Urinary bladder (tissue), 4 donors: ENCODE measurements around the gene RC3H2. TPM values are rescaled to one million over a fixed set of nuclear protein-coding genes. Genes with fewer than 3 reads are reported as not detected.

Experiments
- DNase-seq: peaks from one replicate; pipeline ENCODE4 v3.0.0-alpha.2; 2015; ENCODE audit errors: extremely low spot score
- H3K27ac ChIP-seq: one replicate; pipeline ENCODE4 v1.5.1; 2013; ENCODE audit warnings: low read depth, mild to moderate bottlenecking, moderate library complexity
- H3K36me3 ChIP-seq: one replicate; pipeline ENCODE4 v1.6.1; 2013; ENCODE audit warnings: mild to moderate bottlenecking, moderate library complexity; ENCODE audit not compliant: insufficient read depth
- H3K4me1 ChIP-seq: one replicate; pipeline ENCODE4 v1.6.1; 2013; ENCODE audit warnings: mild to moderate bottlenecking, moderate library complexity; ENCODE audit not compliant: insufficient read depth
- H3K4me3 ChIP-seq: one replicate; pipeline ENCODE4 v1.5.1; 2013; ENCODE audit warnings: low read depth, low read length
- WGBS: extraction: QIAGEN DNeasy Blood & Tissue Kit; methylation state at CpG from one replicate; pipeline ENCODE4 v1.1.7; 2013; 5-methylcytosine and 5-hydroxymethylcytosine counted together
- polyA plus RNA-seq: library from polyadenylated mRNA; stranded (reverse); fragments of 200-250 nt; gene quantifications from one replicate; pipeline ENCODE4 v1.2.3, GENCODE V29; 2013
- small RNA-seq: library from RNA; depleted of rRNA; stranded (forward); fragments of <200 nt; gene quantifications from one replicate; pipeline ENCODE3, GENCODE V24; 2014
- total RNA-seq: library from RNA; depleted of rRNA; stranded (reverse); fragments of >200 nt; gene quantifications from one replicate; pipeline ENCODE4 v1.2.3, GENCODE V29; 2014
- donor health status: healthy with polysubstance abuse.
- donor health status: healthy.

Gene RC3H2
- total and polyA plus RNA-seq, 2 donors: 14.5 to 65.6 TPM

GRCh38 chr9:122797316-122798063 lies 107.7 kb downstream of the RC3H2 start:
- 81% methylated on average over 6 of the region's 6 CpGs for WGBS
- no peak overlapping the region for H3K4me3 ChIP-seq

More at GRCh38 chr9:122797316-122798063, 107.7 kb downstream of the RC3H2 start:
- no peak overlapping the region for H3K27ac ChIP-seq
- H3K4me1 ChIP-seq: no peaks in the 10 kb centered on the region
- no peaks in the 10 kb centered on the region for H3K36me3 ChIP-seq
- DNase-seq: no peak

Small RNA genes within 50 kb of the gene (small RNA-seq; reads per million reads assigned to genes)
- gene RNY1P15: not detected
- gene SNORD90: 1,950 reads per million, percentile 99 among the genes with 10 or more reads in this experiment

Other genes with a start within 250 kb of the RC3H2 start
- not detected for gene OR1B1, start 247.7 kb downstream of the RC3H2 start, total RNA-seq
- gene OR1B1, start 247.7 kb downstream of the RC3H2 start, polyA plus RNA-seq: not detected
- not detected for gene OR1L1, start 243.6 kb downstream of the RC3H2 start, total RNA-seq
- not detected for gene OR1L1, start 243.6 kb downstream of the RC3H2 start, polyA plus RNA-seq
- gene OR1L3, start 230.2 kb downstream of the RC3H2 start, total RNA-seq: not detected
- not detected for gene OR1L3, start 230.2 kb downstream of the RC3H2 start, polyA plus RNA-seq
- gene OR1L4, start 181.4 kb downstream of the RC3H2 start, total RNA-seq: not detected
- not detected for gene OR1L4, start 181.4 kb downstream of the RC3H2 start, polyA plus RNA-seq
- gene OR1L6, start 163.1 kb downstream of the RC3H2 start, total RNA-seq: not detected
- gene OR1L6, start 163.1 kb downstream of the RC3H2 start, polyA plus RNA-seq: not detected
- not detected for gene OR5C1, start 116.4 kb downstream of the RC3H2 start, total RNA-seq
- not detected for gene OR5C1, start 116.4 kb downstream of the RC3H2 start, polyA plus RNA-seq
- not detected for gene OR1K1, start 105.2 kb downstream of the RC3H2 start, total RNA-seq
- gene OR1K1, start 105.2 kb downstream of the RC3H2 start, polyA plus RNA-seq: not detected
- gene PDCL, start 76.8 kb downstream of the RC3H2 start, total RNA-seq: 42.7 TPM
- gene PDCL, start 76.8 kb downstream of the RC3H2 start, polyA plus RNA-seq: 14.2 TPM
- gene ZBTB6, start 8.0 kb upstream of the RC3H2 start, total RNA-seq: 35.2 TPM
- 5.2 TPM for gene ZBTB6, start 8.0 kb upstream of the RC3H2 start, polyA plus RNA-seq
- gene ZBTB26, start 26.2 kb upstream of the RC3H2 start, total RNA-seq: 11.5 TPM
- gene ZBTB26, start 26.2 kb upstream of the RC3H2 start, polyA plus RNA-seq: 8.4 TPM
- 134 TPM for gene RABGAP1, start 35.7 kb upstream of the RC3H2 start, total RNA-seq
- 46.2 TPM for gene RABGAP1, start 35.7 kb upstream of the RC3H2 start, polyA plus RNA-seq
- 7.7 TPM for gene GPR21, start 128.3 kb upstream of the RC3H2 start, total RNA-seq
- not detected for gene GPR21, start 128.3 kb upstream of the RC3H2 start, polyA plus RNA-seq